HEK293 (cell line): ENCODE measurements around the gene UBL7.

Experiments
- CTCF ChIA-PET: fragments of 350-600 bp; formaldehyde crosslinking; extraction: SDS; loops from one replicate; lab custom pipeline; 2021; ENCODE audit warnings: antibody characterized with exemption; lab: Yijun Ruan, JAX
- POLR2A ChIA-PET: fragments of 300-600 bp; formaldehyde crosslinking; extraction: SDS; loops from one replicate; lab custom pipeline; 2020; ENCODE audit warnings: antibody characterized with exemption, inconsistent platforms; lab: Yijun Ruan, JAX
- H3K27ac ChIP-seq: fragments of 200-500 bp; sonication (Bioruptor generic); 2 replicates; pipeline ENCODE4 v1.5.1; 2014; ENCODE audit warnings: low read depth, low read length, control low read depth, inconsistent platforms; ENCODE audit errors: extremely low read depth
- H3K36me3 ChIP-seq, 2 experiments: fragments of 200-500 bp in 1 of 2; sonication (Bioruptor generic) in 1 of 2; 1 replicate in 1 of 2; 2 replicates in 1 of 2; pipeline ENCODE4 v1.5.1; 2014 to 2017; ENCODE audit warnings: inconsistent platforms in 2 of 2, low read length in 2 of 2; ENCODE audit not compliant: control insufficient read depth in 2 of 2, insufficient read depth in 1 of 2
- H3K4me1 ChIP-seq: fragments of 200-500 bp; sonication (Bioruptor generic); 2 replicates; pipeline ENCODE4 v1.5.1; 2014; ENCODE audit warnings: mild to moderate bottlenecking, low read length, inconsistent platforms; ENCODE audit not compliant: control insufficient read depth, insufficient read depth
- H3K4me3 ChIP-seq: 2 replicates; pipeline ENCODE4 v1.5.1; 2011; ENCODE audit warnings: low read depth, mild to moderate bottlenecking, control low read depth, low read length, moderate library complexity
- H3K9me3 ChIP-seq: fragments of 200-500 bp; sonication (Bioruptor generic); 2 replicates; pipeline ENCODE4 v1.5.1; 2014; ENCODE audit warnings: low read depth, low read length, inconsistent platforms; ENCODE audit not compliant: control insufficient read depth, insufficient read depth
- CTCF ChIP-seq: fragments of 450-650 bp; formaldehyde crosslinking; IDR thresholded peaks from 2 replicates; pipeline ENCODE4 v1.5.1; 2016; ENCODE audit warnings: missing biosample characterization, missing genetic modification characterization
- HOXD13 ChIP-seq: sonication (generic); formaldehyde crosslinking; IDR thresholded peaks from 2 replicates; pipeline ENCODE4 v1.8.0; 2022; ENCODE audit warnings: missing genetic modification reagents, borderline replicate concordance
- ZBTB49 ChIP-seq: fragments of 450-650 bp; formaldehyde crosslinking; IDR thresholded peaks from 2 replicates; pipeline ENCODE4 v1.5.1; 2016; ENCODE audit warnings: missing biosample characterization, missing genetic modification characterization, low read depth
- ZBTB8A ChIP-seq: fragments of 450-650 bp; formaldehyde crosslinking; IDR thresholded peaks from 2 replicates; pipeline ENCODE4 v1.5.1; 2016; ENCODE audit warnings: missing biosample characterization, missing genetic modification characterization
- ZEB2 ChIP-seq: fragments of 450-650 bp; formaldehyde crosslinking; IDR thresholded peaks from 2 replicates; pipeline ENCODE4 v1.5.1; 2016; ENCODE audit warnings: missing biosample characterization, missing genetic modification characterization
- ZFP37 ChIP-seq: fragments of 450-650 bp; formaldehyde crosslinking; IDR thresholded peaks from 2 replicates; pipeline ENCODE4 v1.5.1; 2016; ENCODE audit warnings: missing biosample characterization, missing genetic modification characterization
- ZFP41 ChIP-seq: fragments of 450-650 bp; formaldehyde crosslinking; IDR thresholded peaks from 2 replicates; pipeline ENCODE4 v1.5.1; 2016; ENCODE audit warnings: missing biosample characterization, missing genetic modification characterization, borderline replicate concordance
- ZNF140 ChIP-seq: fragments of 450-650 bp; formaldehyde crosslinking; IDR thresholded peaks from 2 replicates; pipeline ENCODE4 v1.5.1; 2016; ENCODE audit warnings: missing biosample characterization, missing genetic modification characterization
- ZNF174 ChIP-seq: fragments of 450-650 bp; formaldehyde crosslinking; IDR thresholded peaks from 2 replicates; pipeline ENCODE4 v1.5.0; 2017; ENCODE audit warnings: missing biosample characterization, mild to moderate bottlenecking, missing genetic modification characterization
- ZNF239 ChIP-seq: fragments of 450-650 bp; formaldehyde crosslinking; IDR thresholded peaks from 2 replicates; pipeline ENCODE4 v1.5.1; 2016; ENCODE audit warnings: missing biosample characterization, missing genetic modification characterization
- ZNF473 ChIP-seq: fragments of 450-650 bp; formaldehyde crosslinking; IDR thresholded peaks from 2 replicates; pipeline ENCODE4 v1.5.1; 2017; ENCODE audit warnings: missing biosample characterization, missing genetic modification characterization
- ZNF510 ChIP-seq: fragments of 450-650 bp; formaldehyde crosslinking; IDR thresholded peaks from 2 replicates; pipeline ENCODE4 v1.5.1; 2018; ENCODE audit warnings: mild to moderate bottlenecking, missing genetic modification characterization, missing biosample characterization; ENCODE audit not compliant: insufficient replicate concordance
- ZNF610 ChIP-seq: fragments of 450-650 bp; formaldehyde crosslinking; IDR thresholded peaks from 2 replicates; pipeline ENCODE4 v1.5.1; 2016; ENCODE audit warnings: missing biosample characterization, missing genetic modification characterization, borderline replicate concordance
- ZNF624 ChIP-seq: fragments of 450-650 bp; formaldehyde crosslinking; IDR thresholded peaks from 2 replicates; pipeline ENCODE4 v1.5.1; 2017; ENCODE audit warnings: missing biosample characterization, missing genetic modification characterization
- ZNF747 ChIP-seq: fragments of 450-650 bp; formaldehyde crosslinking; IDR thresholded peaks from 2 replicates; pipeline ENCODE4 v1.5.1; 2016; ENCODE audit warnings: missing biosample characterization, missing genetic modification characterization
- ZNF792 ChIP-seq: fragments of 450-650 bp; formaldehyde crosslinking; IDR thresholded peaks from 2 replicates; pipeline ENCODE4 v1.5.1; 2016; ENCODE audit warnings: missing biosample characterization, missing genetic modification characterization
- TF ChIP-seq, protein P1 (sequence below): fragments of 450-650 bp; formaldehyde crosslinking; conservative IDR thresholded peaks from 2 replicates; pipeline ENCODE4 v1.5.1; 2016; ENCODE audit warnings: low read depth, missing biosample characterization, missing genetic modification characterization
- TF ChIP-seq, protein P2 (sequence below): fragments of 450-650 bp; formaldehyde crosslinking; IDR thresholded peaks from 2 replicates; pipeline ENCODE4 v1.5.1; 2017; ENCODE audit warnings: missing biosample characterization, mild to moderate bottlenecking, missing genetic modification characterization, moderate library complexity

The UBL7 gene

GRCh38 chr15:74408385-74408784 is 52.6 kb downstream of the UBL7 start:
- no peaks in the 10 kb centered on the region for H3K9me3 ChIP-seq
- no peaks in the 10 kb centered on the region for H3K36me3 ChIP-seq
- POLR2A ChIA-PET = no interaction called here
- no peaks in the 10 kb centered on the region for H3K4me1 ChIP-seq
- no peak overlapping the region for H3K4me3 ChIP-seq
- no peak overlapping the region for H3K27ac ChIP-seq
- CTCF ChIA-PET = interaction anchor here (1.5 to 1.6 kb wide), 2 partner anchors 19 to 31 kb away, joined by 4 to 5 read pairs; no protein-coding TSS in a partner anchor
- no peak for TF ChIP-seq ZBTB8A
- TF ChIP-seq, protein P1, sequence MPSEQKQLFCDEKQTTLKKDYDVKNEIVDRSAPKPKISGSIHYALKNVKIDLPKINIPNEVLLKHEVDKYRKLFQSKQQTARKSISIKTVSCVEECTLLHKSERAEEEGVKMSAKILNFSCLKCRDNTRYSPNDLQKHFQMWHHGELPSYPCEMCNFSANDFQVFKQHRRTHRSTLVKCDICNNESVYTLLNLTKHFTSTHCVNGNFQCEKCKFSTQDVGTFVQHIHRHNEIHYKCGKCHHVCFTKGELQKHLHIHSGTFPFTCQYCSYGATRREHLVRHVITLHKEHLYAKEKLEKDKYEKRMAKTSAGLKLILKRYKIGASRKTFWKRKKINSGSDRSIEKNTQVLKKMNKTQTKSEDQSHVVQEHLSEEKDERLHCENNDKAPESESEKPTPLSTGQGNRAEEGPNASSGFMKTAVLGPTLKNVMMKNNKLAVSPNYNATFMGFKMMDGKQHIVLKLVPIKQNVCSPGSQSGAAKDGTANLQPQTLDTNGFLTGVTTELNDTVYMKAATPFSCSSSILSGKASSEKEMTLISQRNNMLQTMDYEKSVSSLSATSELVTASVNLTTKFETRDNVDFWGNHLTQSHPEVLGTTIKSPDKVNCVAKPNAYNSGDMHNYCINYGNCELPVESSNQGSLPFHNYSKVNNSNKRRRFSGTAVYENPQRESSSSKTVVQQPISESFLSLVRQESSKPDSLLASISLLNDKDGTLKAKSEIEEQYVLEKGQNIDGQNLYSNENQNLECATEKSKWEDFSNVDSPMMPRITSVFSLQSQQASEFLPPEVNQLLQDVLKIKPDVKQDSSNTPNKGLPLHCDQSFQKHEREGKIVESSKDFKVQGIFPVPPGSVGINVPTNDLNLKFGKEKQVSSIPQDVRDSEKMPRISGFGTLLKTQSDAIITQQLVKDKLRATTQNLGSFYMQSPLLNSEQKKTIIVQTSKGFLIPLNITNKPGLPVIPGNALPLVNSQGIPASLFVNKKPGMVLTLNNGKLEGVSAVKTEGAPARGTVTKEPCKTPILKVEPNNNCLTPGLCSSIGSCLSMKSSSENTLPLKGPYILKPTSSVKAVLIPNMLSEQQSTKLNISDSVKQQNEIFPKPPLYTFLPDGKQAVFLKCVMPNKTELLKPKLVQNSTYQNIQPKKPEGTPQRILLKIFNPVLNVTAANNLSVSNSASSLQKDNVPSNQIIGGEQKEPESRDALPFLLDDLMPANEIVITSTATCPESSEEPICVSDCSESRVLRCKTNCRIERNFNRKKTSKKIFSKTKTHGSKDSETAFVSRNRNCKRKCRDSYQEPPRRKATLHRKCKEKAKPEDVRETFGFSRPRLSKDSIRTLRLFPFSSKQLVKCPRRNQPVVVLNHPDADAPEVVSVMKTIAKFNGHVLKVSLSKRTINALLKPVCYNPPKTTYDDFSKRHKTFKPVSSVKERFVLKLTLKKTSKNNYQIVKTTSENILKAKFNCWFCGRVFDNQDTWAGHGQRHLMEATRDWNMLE (tag by site-specific recombination) = no peak
- TF ChIP-seq ZEB2 = no peak
- TF ChIP-seq ZNF624 = no peak
- no peak for TF ChIP-seq ZFP37 (tag by site-specific recombination)
- TF ChIP-seq HOXD13 = no peak
- TF ChIP-seq, protein P2, sequence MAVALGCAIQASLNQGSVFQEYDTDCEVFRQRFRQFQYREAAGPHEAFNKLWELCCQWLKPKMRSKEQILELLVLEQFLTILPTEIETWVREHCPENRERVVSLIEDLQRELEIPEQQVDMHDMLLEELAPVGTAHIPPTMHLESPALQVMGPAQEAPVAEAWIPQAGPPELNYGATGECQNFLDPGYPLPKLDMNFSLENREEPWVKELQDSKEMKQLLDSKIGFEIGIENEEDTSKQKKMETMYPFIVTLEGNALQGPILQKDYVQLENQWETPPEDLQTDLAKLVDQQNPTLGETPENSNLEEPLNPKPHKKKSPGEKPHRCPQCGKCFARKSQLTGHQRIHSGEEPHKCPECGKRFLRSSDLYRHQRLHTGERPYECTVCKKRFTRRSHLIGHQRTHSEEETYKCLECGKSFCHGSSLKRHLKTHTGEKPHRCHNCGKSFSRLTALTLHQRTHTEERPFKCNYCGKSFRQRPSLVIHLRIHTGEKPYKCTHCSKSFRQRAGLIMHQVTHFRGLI (tag by site-specific recombination) = no peak
- no peak for TF ChIP-seq ZNF174 (tag by site-specific recombination)
- no peak for TF ChIP-seq ZNF510
- no peak for TF ChIP-seq ZNF239
- no peak for TF ChIP-seq ZNF792 (tag by site-specific recombination)
- TF ChIP-seq ZNF140 (tag by site-specific recombination) = no peak
- no peak for TF ChIP-seq CTCF (tag by site-specific recombination)
- no peak for TF ChIP-seq ZFP41 (tag by site-specific recombination)
- TF ChIP-seq ZNF747 (tag by site-specific recombination) = no peak
- no peak for TF ChIP-seq ZBTB49 (tag by site-specific recombination)
- no peak for TF ChIP-seq ZNF610 (tag by site-specific recombination)
- TF ChIP-seq ZNF473 = no peak
